Smooth muscle cell (in vitro differentiated cells): ENCODE data around the gene LONRF2. TPM values are rescaled to one million over a fixed set of nuclear protein-coding genes. Genes with fewer than 3 reads are reported as not detected.
A peak's percentile ranks its signal among the peaks of the same experiment; 100 is the strongest.
"Not testable (repeated sequence)": the region's sequence is repeated elsewhere in the genome, so short reads cannot be mapped to it uniquely, and the experiment has no call there.

Experiments used
- DNase-seq: peaks from one replicate; lab custom pipeline; 2025; ENCODE audit not compliant: unreplicated experiment; lab: John Stamatoyannopoulos, UW
- H2AFZ ChIP-seq: fragments of 200-600 bp; sonication (generic); 2 replicates; pipeline ENCODE4 v1.6.0; 2016; ENCODE audit warnings: antibody characterized with exemption, low read depth, mild to moderate bottlenecking
- H3F3A ChIP-seq: fragments of 200-600 bp; sonication (generic); 2 replicates; pipeline ENCODE4 v1.6.0; 2017; ENCODE audit warnings: antibody characterized with exemption, low read depth
- H3K27ac ChIP-seq: fragments of 200-600 bp; sonication (generic); 2 replicates; pipeline ENCODE4 v1.5.1; 2016; ENCODE audit warnings: low read depth, mild to moderate bottlenecking
- H3K27me3 ChIP-seq: fragments of 200-600 bp; sonication (generic); 2 replicates; pipeline ENCODE4 v1.6.1; 2016; ENCODE audit warnings: low read depth, mild to moderate bottlenecking
- H3K36me3 ChIP-seq: fragments of 200-600 bp; sonication (generic); 2 replicates; pipeline ENCODE4 v1.5.1; 2016; ENCODE audit warnings: low read depth
- H3K4me1 ChIP-seq: fragments of 200-600 bp; sonication (generic); 2 replicates; pipeline ENCODE4 v1.5.1; 2016; ENCODE audit warnings: low read depth
- H3K4me2 ChIP-seq: fragments of 200-600 bp; sonication (generic); 2 replicates; pipeline ENCODE4 v1.6.0; 2016; ENCODE audit warnings: mild to moderate bottlenecking
- H3K4me3 ChIP-seq: fragments of 200-600 bp; sonication (generic); 2 replicates; pipeline ENCODE4 v1.5.1; 2016; ENCODE audit warnings: mild to moderate bottlenecking
- H3K79me2 ChIP-seq: fragments of 200-600 bp; sonication (generic); 2 replicates; pipeline ENCODE4 v1.6.0; 2016; ENCODE audit warnings: low read depth, mild to moderate bottlenecking
- H3K9ac ChIP-seq: fragments of 200-600 bp; sonication (generic); 2 replicates; pipeline ENCODE4 v1.6.0; 2016; ENCODE audit warnings: low read depth
- H3K9me3 ChIP-seq: fragments of 200-600 bp; sonication (generic); replicated peaks from 2 replicates; pipeline ENCODE4 v1.5.1; 2016; ENCODE audit warnings: low read depth
- H4K20me1 ChIP-seq: fragments of 200-600 bp; sonication (generic); 2 replicates; pipeline ENCODE4 v1.6.0; 2016; ENCODE audit warnings: low read depth
- WGBS: methylation state at CpG from one replicate; pipeline ENCODE4 v1.1.7; 2016; ENCODE audit warnings: low lambda C conversion rate; 5-methylcytosine and 5-hydroxymethylcytosine counted together
- polyA plus RNA-seq: library from polyadenylated mRNA; unstranded; fragments of >200 nt; fragmentation: Nextera tagmentation; extraction: Ambion mirVana; gene quantifications from 2 replicates; pipeline ENCODE4 v1.2.1, GENCODE V29; 2016
- total RNA-seq: library from RNA; depleted of rRNA; stranded (reverse); fragments of >200 nt; gene quantifications from 2 replicates; pipeline ENCODE4 v1.2.3, GENCODE V29; 2014
- TF ChIP-seq, protein P1 (sequence below): fragments of 200-600 bp; sonication (generic); IDR thresholded peaks from 2 replicates; pipeline ENCODE4 v1.5.1; 2017; ENCODE audit warnings: borderline replicate concordance, mild to moderate bottlenecking, antibody characterized with exemption; ENCODE audit not compliant: insufficient read depth, poor library complexity, severe bottlenecking

The LONRF2 gene
- 1.3 and 1.4 TPM in 2 replicates for total RNA-seq
- polyA plus RNA-seq: 0.06 and 0.34 TPM in 2 replicates

DNA sequence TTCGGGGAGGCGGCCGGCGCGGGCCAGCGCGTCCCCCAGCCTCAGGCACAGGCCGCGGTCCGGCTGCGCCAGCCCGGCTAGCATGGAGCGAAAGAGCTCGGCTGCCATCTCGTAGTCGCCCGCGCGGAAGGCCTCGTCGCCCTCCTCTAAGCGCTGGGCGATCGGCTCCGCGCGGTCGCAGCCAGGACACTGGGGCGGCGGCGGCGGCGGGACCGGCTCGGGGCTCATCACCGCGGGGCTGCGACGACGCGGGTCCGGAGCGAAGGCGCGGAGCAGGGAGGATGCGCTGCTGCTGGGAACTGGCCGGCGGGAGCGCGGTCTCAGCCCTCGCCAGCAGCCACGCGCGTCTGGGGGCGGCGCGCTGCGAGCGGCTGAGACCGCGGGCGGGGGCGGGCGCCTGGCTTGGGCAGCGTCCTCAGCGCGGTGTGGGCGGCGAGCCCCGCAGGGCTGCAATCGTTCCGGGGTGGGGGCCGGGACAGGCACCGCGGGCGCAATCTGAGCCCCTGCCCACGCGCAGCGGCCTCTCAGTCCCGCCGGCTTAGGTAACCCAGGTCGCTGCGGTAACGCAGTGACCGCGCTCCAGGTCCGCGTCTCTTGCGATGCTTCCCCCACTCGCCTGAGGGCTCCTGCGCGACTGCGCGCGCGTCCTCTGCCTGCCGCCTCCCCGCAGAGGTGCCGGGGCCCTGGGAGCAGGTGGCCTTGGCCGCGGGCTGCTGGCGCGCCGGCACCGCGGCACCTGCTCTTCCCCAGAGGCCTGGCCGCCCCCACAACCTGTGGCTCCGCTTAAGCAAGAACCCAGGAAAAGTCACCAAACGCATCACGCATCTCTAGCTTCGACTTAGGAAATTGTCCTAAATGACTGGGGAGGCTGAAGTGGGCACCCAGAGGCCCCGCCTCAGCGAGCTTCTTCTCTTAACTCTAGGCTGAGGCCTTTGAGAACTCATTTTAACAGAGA lies at the start of gene LONRF2:
Gene LONRF2, minus strand, starts transcription at position 636 of the 955 bp plus-strand sequence. Its CDS starts 408 bp downstream, at position 228.
- TF ChIP-seq, protein P1, sequence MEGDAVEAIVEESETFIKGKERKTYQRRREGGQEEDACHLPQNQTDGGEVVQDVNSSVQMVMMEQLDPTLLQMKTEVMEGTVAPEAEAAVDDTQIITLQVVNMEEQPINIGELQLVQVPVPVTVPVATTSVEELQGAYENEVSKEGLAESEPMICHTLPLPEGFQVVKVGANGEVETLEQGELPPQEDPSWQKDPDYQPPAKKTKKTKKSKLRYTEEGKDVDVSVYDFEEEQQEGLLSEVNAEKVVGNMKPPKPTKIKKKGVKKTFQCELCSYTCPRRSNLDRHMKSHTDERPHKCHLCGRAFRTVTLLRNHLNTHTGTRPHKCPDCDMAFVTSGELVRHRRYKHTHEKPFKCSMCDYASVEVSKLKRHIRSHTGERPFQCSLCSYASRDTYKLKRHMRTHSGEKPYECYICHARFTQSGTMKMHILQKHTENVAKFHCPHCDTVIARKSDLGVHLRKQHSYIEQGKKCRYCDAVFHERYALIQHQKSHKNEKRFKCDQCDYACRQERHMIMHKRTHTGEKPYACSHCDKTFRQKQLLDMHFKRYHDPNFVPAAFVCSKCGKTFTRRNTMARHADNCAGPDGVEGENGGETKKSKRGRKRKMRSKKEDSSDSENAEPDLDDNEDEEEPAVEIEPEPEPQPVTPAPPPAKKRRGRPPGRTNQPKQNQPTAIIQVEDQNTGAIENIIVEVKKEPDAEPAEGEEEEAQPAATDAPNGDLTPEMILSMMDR: no peak
- Histone ChIP-seq H3K27ac (no peak within 1 kb of the TSS), H3F3A (no peaks in the 10 kb centered on the region), H3K4me1 (no peaks in the 10 kb centered on the region), H2AFZ (no peak within 1 kb of the TSS), H3K4me2 (peak within 1 kb of the TSS; percentile 96), H3K27me3 (peaks cover 65% of the 10 kb centered on the region), H4K20me1 (no peaks in the 10 kb centered on the region), H3K36me3 (no peaks in the 10 kb centered on the region), H3K4me3 (peak within 1 kb of the TSS; percentile 72), H3K9ac (no peak within 1 kb of the TSS), H3K79me2 (no peaks in the 10 kb centered on the region), H3K9me3 (peaks cover 6% of the 10 kb centered on the region)
- DNase-seq: no peak
- WGBS: 3% methylated on average over 62 of the region's 113 CpGs

DNA sequence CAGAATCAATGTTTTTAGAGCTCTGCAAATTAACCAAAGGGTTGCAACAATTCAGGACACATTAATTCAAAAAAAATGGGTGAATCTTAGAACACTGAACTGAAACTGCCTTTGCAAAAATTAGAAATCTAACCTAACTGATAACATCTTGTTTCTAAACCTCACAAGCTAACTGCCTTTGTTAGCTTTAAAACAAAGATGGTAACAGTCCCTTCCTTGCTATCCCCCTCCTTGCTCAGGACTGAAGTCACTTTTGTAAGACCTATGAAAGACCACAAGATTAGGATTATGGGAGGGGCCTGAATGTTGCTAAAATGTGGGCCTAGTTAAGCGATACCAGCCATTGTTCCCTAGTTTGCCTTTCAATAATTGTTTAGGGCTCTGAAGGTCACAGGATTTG lies 44.9 kb upstream of the LONRF2 start:
- Histone ChIP-seq H3K36me3 (no peaks in the 10 kb centered on the region), H2AFZ (no peak overlapping the region), H3K79me2 (no peaks in the 10 kb centered on the region), H3K4me1 (peaks cover 6% of the 10 kb centered on the region), H3K27me3 (no peaks in the 10 kb centered on the region), H3K27ac (no peak overlapping the region), H3K9ac (no peak overlapping the region), H4K20me1 (no peaks in the 10 kb centered on the region), H3K4me2 (no peak overlapping the region), H3K9me3 (no peaks in the 10 kb centered on the region), H3F3A (no peaks in the 10 kb centered on the region), H3K4me3 (no peak overlapping the region)
- TF ChIP-seq, protein P1: no peak
- DNase-seq: no peak
- WGBS: 95% methylated on average over 1 of the region's 1 CpG

DNA sequence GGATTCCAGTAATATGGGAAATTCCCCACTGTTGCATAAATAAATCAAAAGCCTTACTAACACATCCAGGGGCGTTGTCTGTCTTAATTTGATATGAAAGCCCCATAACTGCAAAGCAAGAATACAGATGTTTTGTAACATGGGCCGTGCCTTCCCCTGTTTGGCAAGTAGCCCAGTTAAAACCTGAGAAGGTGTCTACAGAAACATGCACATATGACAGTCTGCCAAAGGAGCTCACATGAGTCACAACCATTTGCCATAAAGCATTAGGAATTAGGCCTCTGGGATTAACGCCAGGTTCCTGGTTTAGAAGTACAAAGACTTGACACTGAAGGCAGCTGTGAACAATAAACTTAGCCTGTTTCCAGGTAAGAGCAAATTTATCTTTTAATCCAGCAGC lies 43.1 kb upstream of the LONRF2 start:
- H3K27ac ChIP-seq: no peak overlapping the region
- WGBS: 86% methylated on average over 3 of the region's 3 CpGs
- no peak overlapping the region for H3K9ac ChIP-seq
- no peaks in the 10 kb centered on the region for H3K9me3 ChIP-seq
- no peaks in the 10 kb centered on the region for H3K36me3 ChIP-seq
- DNase-seq: no peak
- TF ChIP-seq, protein P1: no peak
- H3K4me3 ChIP-seq: no peak overlapping the region
- no peaks in the 10 kb centered on the region for H3K79me2 ChIP-seq
- H2AFZ ChIP-seq: no peak overlapping the region
- H4K20me1 ChIP-seq: no peaks in the 10 kb centered on the region
- H3K27me3 ChIP-seq: no peaks in the 10 kb centered on the region
- H3K4me2 ChIP-seq: no peak overlapping the region
- H3K4me1 ChIP-seq: peaks cover 6% of the 10 kb centered on the region
- H3F3A ChIP-seq: no peaks in the 10 kb centered on the region

DNA sequence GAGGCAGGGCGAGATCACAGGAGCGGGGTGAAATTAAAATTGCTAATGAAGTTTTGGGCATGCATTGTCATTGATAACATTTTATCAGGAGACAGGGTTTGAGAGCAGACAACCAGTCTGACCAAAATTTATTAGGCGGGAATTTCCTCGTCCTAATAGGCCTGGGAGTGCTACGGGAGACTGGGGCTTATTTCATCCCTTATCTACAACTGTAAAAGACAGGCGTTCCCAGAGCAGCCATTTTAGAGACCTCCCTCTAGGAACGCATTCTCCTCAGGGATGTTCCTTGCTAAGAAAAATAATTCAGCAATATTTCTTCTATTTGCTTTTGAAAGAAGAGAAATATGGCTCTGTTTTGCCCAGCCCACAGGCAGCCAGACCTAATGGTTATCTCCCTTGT lies 40.0 kb upstream of the LONRF2 start:
- DNase-seq, H3K4me1 ChIP-seq, H3K79me2 ChIP-seq, H3K9me3 ChIP-seq, H3K27ac ChIP-seq, H2AFZ ChIP-seq, H3F3A ChIP-seq, H3K27me3 ChIP-seq, H4K20me1 ChIP-seq, H3K4me3 ChIP-seq, H3K4me2 ChIP-seq, H3K9ac ChIP-seq, H3K36me3 ChIP-seq: not testable (repeated sequence)
- 94% methylated on average over 7 of the region's 7 CpGs for WGBS
